Neural progenitor cell (in vitro differentiated cells): ENCODE measurements around the gene TREH. TPM values are rescaled to one million over a fixed set of nuclear protein-coding genes. Genes with fewer than 3 reads are reported as not detected.

Source experiments
- DNase-seq: peaks from one replicate; pipeline ENCODE4 v3.0.0-alpha.2; 2016; ENCODE audit warnings: low spot score
- H2AFZ ChIP-seq: fragments of 200-600 bp; sonication (generic); replicated peaks from 2 replicates; pipeline ENCODE4 v1.6.1; 2016; ENCODE audit warnings: antibody characterized with exemption
- H3F3A ChIP-seq: fragments of 200-600 bp; sonication (generic); 2 replicates; pipeline ENCODE4 v1.6.1; 2016; ENCODE audit warnings: antibody characterized with exemption, low read depth
- H3K27ac ChIP-seq: fragments of 200-600 bp; sonication (generic); 2 replicates; pipeline ENCODE4 v1.5.1; 2016; ENCODE audit warnings: mild to moderate bottlenecking
- H3K27me3 ChIP-seq: fragments of 200-600 bp; sonication (generic); 2 replicates; pipeline ENCODE4 v1.6.1; 2016; ENCODE audit warnings: mild to moderate bottlenecking, moderate library complexity
- H3K36me3 ChIP-seq: fragments of 200-600 bp; sonication (generic); 2 replicates; pipeline ENCODE4 v1.5.1; 2016
- H3K4me1 ChIP-seq: fragments of 200-600 bp; sonication (generic); 2 replicates; pipeline ENCODE4 v1.6.1; 2016; ENCODE audit warnings: mixed run types
- H3K4me2 ChIP-seq: fragments of 200-600 bp; sonication (generic); 2 replicates; pipeline ENCODE4 v1.6.1; 2016
- H3K4me3 ChIP-seq: fragments of 200-600 bp; sonication (generic); 2 replicates; pipeline ENCODE4 v1.5.1; 2016
- H3K79me2 ChIP-seq: fragments of 200-600 bp; sonication (generic); 2 replicates; pipeline ENCODE4 v1.6.1; 2016; ENCODE audit warnings: low read depth
- H3K9ac ChIP-seq: fragments of 200-600 bp; sonication (generic); 2 replicates; pipeline ENCODE4 v1.6.1; 2016
- H3K9me3 ChIP-seq: fragments of 200-600 bp; sonication (generic); 2 replicates; pipeline ENCODE4 v1.5.1; 2016; ENCODE audit warnings: low read depth
- H4K20me1 ChIP-seq: fragments of 200-600 bp; sonication (generic); 2 replicates; pipeline ENCODE4 v1.6.1; 2016; ENCODE audit warnings: low read depth
- H3K27ac Mint-ChIP-seq: 3 replicates; pipeline ENCODE4 v1.8.0; 2021; ENCODE audit warnings: mixed read lengths
- H3K27me3 Mint-ChIP-seq: 2 replicates; pipeline ENCODE4 v1.8.0; 2022; ENCODE audit warnings: low read depth, mild to moderate bottlenecking, inconsistent platforms, moderate library complexity, mixed read lengths; ENCODE audit not compliant: insufficient read depth
- H3K36me3 Mint-ChIP-seq: 3 replicates; pipeline ENCODE4 v1.8.0; 2021; ENCODE audit warnings: mixed read lengths
- H3K4me1 Mint-ChIP-seq: 3 replicates; pipeline ENCODE4 v1.8.0; 2021; ENCODE audit warnings: mixed read lengths
- H3K4me3 Mint-ChIP-seq: 3 replicates; pipeline ENCODE4 v1.8.0; 2021; ENCODE audit warnings: mild to moderate bottlenecking, moderate library complexity, mixed read lengths
- H3K9me3 Mint-ChIP-seq: 3 replicates; pipeline ENCODE4 v1.8.0; 2020; ENCODE audit warnings: mixed read lengths
- CTCF ChIP-seq: fragments of 200-600 bp; sonication (generic); IDR thresholded peaks from 2 replicates; pipeline ENCODE4 v1.5.1; 2017; ENCODE audit warnings: antibody characterized with exemption, mild to moderate bottlenecking
- EZH2 ChIP-seq: fragments of 200-600 bp; sonication (generic); IDR thresholded peaks from 2 replicates; pipeline ENCODE4 v1.6.1; 2017; ENCODE audit warnings: antibody characterized with exemption, mild to moderate bottlenecking, moderate library complexity
- EZH2phosphoT487 ChIP-seq: fragments of 200-600 bp; sonication (generic); IDR thresholded peaks from 2 replicates; pipeline ENCODE4 v1.6.1; 2017; ENCODE audit warnings: antibody characterized with exemption
- total RNA-seq: library from RNA; depleted of rRNA; stranded (reverse); fragments of >200 nt; gene quantifications from 2 replicates; pipeline ENCODE4 v1.2.3, GENCODE V29; 2015; ENCODE audit warnings: low replicate concordance

Gene TREH
- total RNA-seq, 1 donor from 2014 or later, result not detected

GRCh38 chr11:118615976-118616371 lies 63.5 kb downstream of the TREH start:
- Mint-ChIP-seq H3K9me3 (no peaks in the 10 kb centered on the region), H3K36me3 (no peaks in the 10 kb centered on the region), H3K27ac (peak overlapping the region; percentile 95), H3K27me3 (peaks cover 12% of the 10 kb centered on the region), H3K4me3 (no peak overlapping the region), H3K4me1 (peaks cover 84% of the 10 kb centered on the region)
- H3K4me3 ChIP-seq, result no peak overlapping the region
- H3F3A ChIP-seq, result peaks cover 34% of the 10 kb centered on the region
- H3K4me1 ChIP-seq, result peaks cover 81% of the 10 kb centered on the region
- H2AFZ ChIP-seq, result no peak overlapping the region
- peak overlapping the region; percentile 91 for H3K27ac ChIP-seq
- TF ChIP-seq CTCF (no peak), EZH2phosphoT487 (no peak), EZH2 (no peak)
- DNase-seq, result peak; percentile 78
- H3K79me2 ChIP-seq, result peaks cover 3% of the 10 kb centered on the region
- H3K27me3 ChIP-seq, result peaks cover 6% of the 10 kb centered on the region
- no peaks in the 10 kb centered on the region for H3K9me3 ChIP-seq
- peak overlapping the region; percentile 79 for H3K4me2 ChIP-seq
- no peaks in the 10 kb centered on the region for H4K20me1 ChIP-seq
- H3K9ac ChIP-seq, result no peak overlapping the region
- no peaks in the 10 kb centered on the region for H3K36me3 ChIP-seq

- Histone ChIP-seq H3K4me3 (no peak overlapping the region), H4K20me1 (no peaks in the 10 kb centered on the region), H3K79me2 (peaks cover under 1% of the 10 kb centered on the region), H3K4me2 (peak overlapping the region; percentile 79), H3K9ac (no peak overlapping the region), H3K4me1 (peaks cover 79% of the 10 kb centered on the region), H3K9me3 (no peaks in the 10 kb centered on the region), H3K36me3 (no peaks in the 10 kb centered on the region), H3K27ac (peak overlapping the region; percentile 91), H3F3A (peaks cover 28% of the 10 kb centered on the region), H2AFZ (no peak overlapping the region), H3K27me3 (peaks cover 11% of the 10 kb centered on the region)
- DNase-seq, result peak; percentile 90
- peak overlapping the region; percentile 74 for H3K4me3 Mint-ChIP-seq
- H3K9me3 Mint-ChIP-seq, result no peaks in the 10 kb centered on the region
- peaks cover 78% of the 10 kb centered on the region for H3K4me1 Mint-ChIP-seq
- H3K27ac Mint-ChIP-seq, result peak overlapping the region; percentile 95
- H3K36me3 Mint-ChIP-seq, result no peaks in the 10 kb centered on the region
- TF ChIP-seq EZH2, result no peak
- TF ChIP-seq EZH2phosphoT487, result no peak
- no peak for TF ChIP-seq CTCF
- peaks cover 10% of the 10 kb centered on the region for H3K27me3 Mint-ChIP-seq
Observed at GRCh38 chr11:118615282-118615975, 64.0 kb downstream of the TREH start.

- H4K20me1 ChIP-seq, result no peaks in the 10 kb centered on the region
- peak overlapping the region; percentile 78 for H3K27ac Mint-ChIP-seq
- no peaks in the 10 kb centered on the region for H3K79me2 ChIP-seq
- no peaks in the 10 kb centered on the region for H3K9me3 ChIP-seq
- no peaks in the 10 kb centered on the region for H3K36me3 Mint-ChIP-seq
- no peak for DNase-seq
- H3K4me2 ChIP-seq, result peak overlapping the region; percentile 79
- peaks cover 28% of the 10 kb centered on the region for H3F3A ChIP-seq
- TF ChIP-seq EZH2 (no peak), EZH2phosphoT487 (no peak), CTCF (no peak)
- H3K9ac ChIP-seq, result no peak overlapping the region
- no peak overlapping the region for H3K27ac ChIP-seq
- H3K27me3 ChIP-seq, result peaks cover 21% of the 10 kb centered on the region
- H2AFZ ChIP-seq, result no peak overlapping the region
- H3K4me1 ChIP-seq, result peaks cover 85% of the 10 kb centered on the region
- peaks cover 73% of the 10 kb centered on the region for H3K4me1 Mint-ChIP-seq
- no peaks in the 10 kb centered on the region for H3K9me3 Mint-ChIP-seq
- no peaks in the 10 kb centered on the region for H3K36me3 ChIP-seq
- H3K27me3 Mint-ChIP-seq, result peaks cover 15% of the 10 kb centered on the region
- no peak overlapping the region for H3K4me3 ChIP-seq
- no peak overlapping the region for H3K4me3 Mint-ChIP-seq
Observed at GRCh38 chr11:118614511-118614910, 64.9 kb downstream of the TREH start.
